Measurements from ENCODE around the gene HPCAL1.

GRCh38 chr2:10293603-10294002, 9.1 kb upstream of the HPCAL1 start:
- TF ChIP-seq POLR2A (IDR thresholded peaks at IDR 0.05): no peak
- TF ChIP-seq, protein P1, sequence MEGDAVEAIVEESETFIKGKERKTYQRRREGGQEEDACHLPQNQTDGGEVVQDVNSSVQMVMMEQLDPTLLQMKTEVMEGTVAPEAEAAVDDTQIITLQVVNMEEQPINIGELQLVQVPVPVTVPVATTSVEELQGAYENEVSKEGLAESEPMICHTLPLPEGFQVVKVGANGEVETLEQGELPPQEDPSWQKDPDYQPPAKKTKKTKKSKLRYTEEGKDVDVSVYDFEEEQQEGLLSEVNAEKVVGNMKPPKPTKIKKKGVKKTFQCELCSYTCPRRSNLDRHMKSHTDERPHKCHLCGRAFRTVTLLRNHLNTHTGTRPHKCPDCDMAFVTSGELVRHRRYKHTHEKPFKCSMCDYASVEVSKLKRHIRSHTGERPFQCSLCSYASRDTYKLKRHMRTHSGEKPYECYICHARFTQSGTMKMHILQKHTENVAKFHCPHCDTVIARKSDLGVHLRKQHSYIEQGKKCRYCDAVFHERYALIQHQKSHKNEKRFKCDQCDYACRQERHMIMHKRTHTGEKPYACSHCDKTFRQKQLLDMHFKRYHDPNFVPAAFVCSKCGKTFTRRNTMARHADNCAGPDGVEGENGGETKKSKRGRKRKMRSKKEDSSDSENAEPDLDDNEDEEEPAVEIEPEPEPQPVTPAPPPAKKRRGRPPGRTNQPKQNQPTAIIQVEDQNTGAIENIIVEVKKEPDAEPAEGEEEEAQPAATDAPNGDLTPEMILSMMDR (IDR thresholded peaks at IDR 0.05): no peak
